ENCODE data around the gene SMR3A. TPM values are rescaled to one million over a fixed set of nuclear protein-coding genes. Genes with fewer than 3 reads are reported as not detected.

The SMR3A gene
- polyA plus RNA-seq (ENCODE audit: insufficient read length in 4 of 4): not detected

- DNase-seq (ENCODE audit: low read depth in 4 of 4, low spot score in 3 of 4): no peak
Measured at GRCh38 chr4:70360460-70360859, at the start of gene SMR3A. SMR3A (plus strand) TSS chr4:70360760; CDS start chr4:70362116, 1,356 bp downstream.

GRCh38 chr4:70313736-70314135 is 46.8 kb upstream of the SMR3A start:
- no peak for DNase-seq (ENCODE audit: low read depth in 4 of 4, low spot score in 3 of 4)

GRCh38 chr4:70315928-70316327 is 44.6 kb upstream of the SMR3A start:
- DNase-seq (ENCODE audit: low read depth in 4 of 4, low spot score in 3 of 4): no peak

- DNase-seq (ENCODE audit: low read depth in 4 of 4, low spot score in 3 of 4): no peak
Measured at GRCh38 chr4:70326052-70326451, 34.5 kb upstream of the SMR3A start.

GRCh38 chr4:70334681-70335080 is 25.9 kb upstream of the SMR3A start, which contains the start of gene CABS1:
CABS1 (plus strand) TSS chr4:70334981; CDS start chr4:70335040, 59 bp downstream.
- DNase-seq (ENCODE audit: low read depth in 4 of 4, low spot score in 3 of 4): no peak

GRCh38 chr4:70336043-70336442 is 24.5 kb upstream of the SMR3A start:
- no peak for DNase-seq (ENCODE audit: low read depth in 4 of 4, low spot score in 3 of 4)

- DNase-seq (ENCODE audit: low read depth in 4 of 4, low spot score in 3 of 4): no peak
Measured at GRCh38 chr4:70337886-70338420, 22.6 kb upstream of the SMR3A start.

GRCh38 chr4:70356185-70356584 is 4.4 kb upstream of the SMR3A start:
- DNase-seq (ENCODE audit: low read depth in 4 of 4, low spot score in 3 of 4): no peak

GRCh38 chr4:70359115-70359661 is 1.4 kb upstream of the SMR3A start:
- no peak for DNase-seq (ENCODE audit: low read depth in 4 of 4, low spot score in 3 of 4)

- no peak for DNase-seq (ENCODE audit: low read depth in 4 of 4, low spot score in 3 of 4)
Measured at GRCh38 chr4:70364002-70364401, 3.4 kb downstream of the SMR3A start.

GRCh38 chr4:70365479-70365878 is 4.9 kb downstream of the SMR3A start:
- DNase-seq (ENCODE audit: low read depth in 4 of 4, low spot score in 3 of 4): no peak

GRCh38 chr4:70367813-70368212 is 7.3 kb downstream of the SMR3A start:
- DNase-seq (ENCODE audit: low read depth in 4 of 4, low spot score in 3 of 4): no peak

- no peak for DNase-seq (ENCODE audit: low read depth in 4 of 4, low spot score in 3 of 4)
Measured at GRCh38 chr4:70371987-70372386, 11.4 kb downstream of the SMR3A start.

GRCh38 chr4:70372760-70373159 is 12.2 kb downstream of the SMR3A start:
- no peak for DNase-seq (ENCODE audit: low read depth in 4 of 4, low spot score in 3 of 4)

- DNase-seq (ENCODE audit: low read depth in 4 of 4, low spot score in 3 of 4): no peak
Measured at GRCh38 chr4:70380578-70380977, 20.0 kb downstream of the SMR3A start.

- no peak for DNase-seq (ENCODE audit: low read depth in 4 of 4, low spot score in 3 of 4)
Measured at GRCh38 chr4:70382691-70383181, 22.2 kb downstream of the SMR3A start, which contains the start of gene SMR3B. SMR3B (plus strand) TSS chr4:70383131; CDS start chr4:70384511, 1,380 bp downstream.

- no peak for DNase-seq (ENCODE audit: low read depth in 4 of 4, low spot score in 3 of 4)
Measured at GRCh38 chr4:70392057-70392776, 31.7 kb downstream of the SMR3A start.

- no peak for DNase-seq (ENCODE audit: low read depth in 4 of 4, low spot score in 3 of 4)
Measured at GRCh38 chr4:70397580-70397979, 37.0 kb downstream of the SMR3A start, which contains the start of gene OPRPN. OPRPN (plus strand) TSS chr4:70397940; CDS start chr4:70399286, 1,346 bp downstream.

GRCh38 chr4:70399319-70399718 is 38.8 kb downstream of the SMR3A start:
- no peak for DNase-seq (ENCODE audit: low read depth in 4 of 4, low spot score in 3 of 4)

- no peak for DNase-seq (ENCODE audit: low read depth in 4 of 4, low spot score in 3 of 4)
Measured at GRCh38 chr4:70402762-70403161, 42.2 kb downstream of the SMR3A start.

- no peak for DNase-seq (ENCODE audit: low read depth in 4 of 4, low spot score in 3 of 4)
Measured at GRCh38 chr4:70405765-70406164, 45.2 kb downstream of the SMR3A start.
